ENCODE measurements around the gene TAP1. TPM values are rescaled to one million over a fixed set of nuclear protein-coding genes. Genes with fewer than 3 reads are reported as not detected.
A peak's percentile ranks its signal among the peaks of the same experiment; 100 is the strongest.

TAP1 gene
- total RNA-seq, 6 experiments from 2014 or later, result 7.7 to 24.9 (median 17.8) TPM

DNA sequence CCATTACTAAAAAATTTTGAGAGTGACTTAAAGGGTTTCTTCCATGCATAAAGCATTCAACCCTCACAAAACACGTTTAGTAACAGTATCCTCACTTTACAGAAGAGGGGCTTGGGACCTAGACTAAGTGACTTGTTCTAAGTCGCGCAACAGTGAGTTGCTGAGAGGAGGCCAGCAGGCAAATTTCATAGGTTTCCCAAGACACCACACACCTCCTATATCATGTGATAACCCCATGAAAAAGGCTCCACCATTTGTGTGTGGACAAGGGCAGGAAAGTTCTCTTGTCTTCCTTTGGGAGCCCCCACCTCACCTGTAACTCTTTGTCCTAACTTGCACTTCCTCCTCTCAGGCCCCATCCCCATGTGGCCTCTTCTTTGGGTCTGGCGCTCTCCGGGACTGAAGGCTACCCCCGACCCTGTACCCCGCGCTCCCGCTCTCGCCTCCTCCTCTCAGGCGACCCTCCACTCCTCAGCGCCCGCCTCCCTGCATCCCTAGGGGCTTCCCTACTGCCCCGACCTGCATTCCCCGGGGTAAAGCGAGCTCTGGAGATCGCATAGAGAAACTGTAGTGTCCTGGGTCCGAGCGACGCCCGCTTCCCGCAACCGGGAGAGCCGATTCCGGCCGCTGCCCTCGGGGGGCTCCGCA, 10.0 kb downstream of the TAP1 start:
- H3K9me3 ChIP-seq, result no peaks in the 10 kb centered on the region
- intact Hi-C loops (cut with DNase I), result no loop called here
- peaks cover 0 to 34% (median 10%) of the 10 kb centered on the region in 4 donors for H3K4me1 ChIP-seq
- peak overlapping the region; percentile 79 to 96 (median 92) for H3K4me3 ChIP-seq
- H3K36me3 ChIP-seq, result peaks cover 5 to 32% (median 12%) of the 10 kb centered on the region in 4 donors
- ATAC-seq (peak in 1 of 4 donors; percentile 4), DNase-seq (no peak)
- H3K27me3 ChIP-seq, result no peaks in the 10 kb centered on the region
- H3K27ac ChIP-seq, result peak overlapping the region; percentile 94 to 98 (median 96)
- 2% methylated on average over 26 of the region's 28 CpGs for WGBS (ENCODE audit: insufficient coverage, low coverage, low lambda C conversion rate, missing lambda C conversion rate)
- TF ChIP-seq, protein P1, sequence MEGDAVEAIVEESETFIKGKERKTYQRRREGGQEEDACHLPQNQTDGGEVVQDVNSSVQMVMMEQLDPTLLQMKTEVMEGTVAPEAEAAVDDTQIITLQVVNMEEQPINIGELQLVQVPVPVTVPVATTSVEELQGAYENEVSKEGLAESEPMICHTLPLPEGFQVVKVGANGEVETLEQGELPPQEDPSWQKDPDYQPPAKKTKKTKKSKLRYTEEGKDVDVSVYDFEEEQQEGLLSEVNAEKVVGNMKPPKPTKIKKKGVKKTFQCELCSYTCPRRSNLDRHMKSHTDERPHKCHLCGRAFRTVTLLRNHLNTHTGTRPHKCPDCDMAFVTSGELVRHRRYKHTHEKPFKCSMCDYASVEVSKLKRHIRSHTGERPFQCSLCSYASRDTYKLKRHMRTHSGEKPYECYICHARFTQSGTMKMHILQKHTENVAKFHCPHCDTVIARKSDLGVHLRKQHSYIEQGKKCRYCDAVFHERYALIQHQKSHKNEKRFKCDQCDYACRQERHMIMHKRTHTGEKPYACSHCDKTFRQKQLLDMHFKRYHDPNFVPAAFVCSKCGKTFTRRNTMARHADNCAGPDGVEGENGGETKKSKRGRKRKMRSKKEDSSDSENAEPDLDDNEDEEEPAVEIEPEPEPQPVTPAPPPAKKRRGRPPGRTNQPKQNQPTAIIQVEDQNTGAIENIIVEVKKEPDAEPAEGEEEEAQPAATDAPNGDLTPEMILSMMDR (IDR thresholded peaks at IDR 0.05), result no peak
- no peak for TF ChIP-seq POLR2A (IDR thresholded peaks at IDR 0.05)

DNA sequence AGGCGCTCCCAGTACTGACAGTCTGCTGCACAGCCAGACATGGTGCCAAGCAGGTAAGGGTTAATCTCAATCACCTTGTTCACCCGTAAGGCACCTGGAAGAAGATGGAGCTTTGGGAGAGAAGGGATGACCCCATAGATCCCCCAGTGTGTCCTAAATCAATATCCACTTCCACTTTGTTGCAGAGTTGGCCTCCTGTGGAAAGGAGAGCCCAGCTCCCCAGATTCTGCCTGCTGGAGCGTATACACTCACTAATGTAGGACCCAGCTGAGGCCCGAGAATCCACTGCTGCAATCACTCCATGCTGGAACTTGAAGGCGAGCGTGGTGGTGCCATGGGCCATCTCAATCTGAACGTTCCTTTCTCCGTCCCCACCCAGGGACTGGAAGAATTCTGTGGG, 10.8 kb downstream of the TAP1 start:
- no peak for TF ChIP-seq POLR2A (IDR thresholded peaks at IDR 0.05)
- TF ChIP-seq, protein P1 (IDR thresholded peaks at IDR 0.05), result no peak
- Histone ChIP-seq H3K27me3 (no peaks in the 10 kb centered on the region), H3K27ac (peak overlapping the region in 1 of 3 donors; percentile 94), H3K4me3 (peak overlapping the region in 2 of 3 donors; percentile 79 to 96), H3K9me3 (no peaks in the 10 kb centered on the region), H3K4me1 (peaks cover 0 to 37% (median 12%) of the 10 kb centered on the region in 4 donors), H3K36me3 (peaks cover 5 to 27% (median 9%) of the 10 kb centered on the region in 4 donors)
- intact Hi-C loops (cut with DNase I), result no loop called here
- DNase-seq (no peak), ATAC-seq (no peak)
- 67% methylated on average over 7 of the region's 8 CpGs for WGBS (ENCODE audit: insufficient coverage, low coverage, low lambda C conversion rate, missing lambda C conversion rate)

DNA sequence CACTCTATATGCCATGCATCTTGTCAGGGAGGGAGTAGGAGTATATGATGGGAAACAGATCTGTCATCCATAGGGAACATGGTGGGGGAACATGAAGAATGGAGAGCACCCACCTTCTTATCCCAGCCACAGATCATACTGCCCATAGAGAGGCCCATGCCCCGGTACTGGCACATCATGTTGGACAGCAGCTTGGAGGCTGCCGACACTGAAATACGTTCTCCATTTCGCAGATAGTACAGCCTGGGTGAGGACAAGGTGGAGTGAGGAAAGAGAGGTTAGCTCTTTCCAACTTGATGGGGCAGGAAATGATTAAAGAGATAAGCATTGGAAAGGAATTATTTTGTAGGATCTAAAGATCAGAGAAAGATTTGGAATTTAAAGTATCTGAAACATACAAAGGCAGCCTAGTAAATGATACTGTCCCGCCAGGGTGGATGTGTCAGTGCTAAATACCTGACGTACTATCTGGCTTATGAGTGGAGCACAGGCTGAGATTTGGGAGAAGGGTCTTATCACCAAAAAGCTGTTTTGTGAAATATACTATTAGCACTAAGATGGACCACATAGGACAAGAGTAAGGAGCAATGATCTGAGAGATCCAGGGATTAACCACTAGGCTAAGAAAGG, 11.4 kb downstream of the TAP1 start:
- peaks cover 0 to 39% (median 14%) of the 10 kb centered on the region in 4 donors for H3K4me1 ChIP-seq
- peaks cover 4 to 21% (median 6%) of the 10 kb centered on the region in 4 donors for H3K36me3 ChIP-seq
- intact Hi-C loops (cut with DNase I), result no loop called here
- H3K4me3 ChIP-seq, result no peak overlapping the region
- H3K9me3 ChIP-seq, result no peaks in the 10 kb centered on the region
- ATAC-seq (no peak), DNase-seq (no peak)
- no peaks in the 10 kb centered on the region for H3K27me3 ChIP-seq
- H3K27ac ChIP-seq, result no peak overlapping the region
- WGBS (ENCODE audit: insufficient coverage, low coverage, low lambda C conversion rate, missing lambda C conversion rate), result 89% methylated on average over 6 of the region's 6 CpGs
- TF ChIP-seq, protein P1 (IDR thresholded peaks at IDR 0.05), result no peak
- no peak for TF ChIP-seq POLR2A (IDR thresholded peaks at IDR 0.05)

DNA sequence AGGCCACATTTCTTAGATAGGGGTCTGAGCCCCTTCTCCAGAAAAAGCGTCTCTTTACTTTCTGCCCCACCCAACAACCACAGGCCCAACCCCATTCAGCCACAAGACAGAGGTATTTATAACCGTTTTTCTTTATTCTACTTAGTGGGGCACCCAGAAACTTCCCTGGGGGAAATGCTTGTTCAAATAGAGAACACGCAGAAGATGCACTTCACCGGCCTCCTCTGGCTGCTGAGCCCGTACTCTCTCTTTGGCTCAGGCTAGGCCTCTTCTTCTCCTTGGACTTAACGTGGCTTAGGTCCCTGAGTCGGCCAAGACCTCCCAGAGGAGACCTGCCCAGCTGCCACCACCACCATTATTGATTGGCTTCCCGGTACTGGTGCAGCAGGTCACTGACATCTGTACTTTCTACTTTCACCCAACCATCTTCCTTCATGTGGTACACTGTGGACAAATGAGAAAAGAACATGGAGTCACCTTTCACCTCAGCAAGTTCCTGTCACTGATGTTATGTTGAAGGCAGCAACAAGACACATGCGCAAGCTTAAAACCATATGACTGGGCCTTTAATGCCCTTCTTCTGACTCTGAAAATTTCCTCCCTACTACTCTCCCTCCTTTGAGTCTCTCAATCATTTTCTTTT, 12.8 kb downstream of the TAP1 start:
- intact Hi-C loops (cut with DNase I), result no loop called here
- Histone ChIP-seq H3K4me3 (no peak overlapping the region), H3K36me3 (peaks cover 0 to 7% (median 2%) of the 10 kb centered on the region in 4 donors), H3K9me3 (no peaks in the 10 kb centered on the region), H3K27ac (peak overlapping the region in 2 of 3 donors; percentile 5 to 36), H3K4me1 (peaks cover 0 to 39% (median 14%) of the 10 kb centered on the region in 4 donors), H3K27me3 (no peaks in the 10 kb centered on the region)
- TF ChIP-seq, protein P1 (IDR thresholded peaks at IDR 0.05), result no peak
- no peak for TF ChIP-seq POLR2A (IDR thresholded peaks at IDR 0.05)
- DNase-seq (no peak), ATAC-seq (no peak)
- 49% methylated on average over 9 of the region's 9 CpGs for WGBS (ENCODE audit: insufficient coverage, low coverage, low lambda C conversion rate, missing lambda C conversion rate)
